ENCODE data around the gene POC1A. TPM values are rescaled to one million over a fixed set of nuclear protein-coding genes. Genes with fewer than 3 reads are reported as not detected.

Gene POC1A
- total and polyA plus RNA-seq, 2 experiments from 2014 or later, result 19.1 to 26.7 TPM

GRCh38 chr3:52029535-52029934 lies 124.7 kb downstream of the POC1A start (continued):
- no peak for TF ChIP-seq ZNF462 (CRISPR knock-in tag; IDR thresholded peaks at IDR 0.05)
- TF ChIP-seq, protein P1, sequence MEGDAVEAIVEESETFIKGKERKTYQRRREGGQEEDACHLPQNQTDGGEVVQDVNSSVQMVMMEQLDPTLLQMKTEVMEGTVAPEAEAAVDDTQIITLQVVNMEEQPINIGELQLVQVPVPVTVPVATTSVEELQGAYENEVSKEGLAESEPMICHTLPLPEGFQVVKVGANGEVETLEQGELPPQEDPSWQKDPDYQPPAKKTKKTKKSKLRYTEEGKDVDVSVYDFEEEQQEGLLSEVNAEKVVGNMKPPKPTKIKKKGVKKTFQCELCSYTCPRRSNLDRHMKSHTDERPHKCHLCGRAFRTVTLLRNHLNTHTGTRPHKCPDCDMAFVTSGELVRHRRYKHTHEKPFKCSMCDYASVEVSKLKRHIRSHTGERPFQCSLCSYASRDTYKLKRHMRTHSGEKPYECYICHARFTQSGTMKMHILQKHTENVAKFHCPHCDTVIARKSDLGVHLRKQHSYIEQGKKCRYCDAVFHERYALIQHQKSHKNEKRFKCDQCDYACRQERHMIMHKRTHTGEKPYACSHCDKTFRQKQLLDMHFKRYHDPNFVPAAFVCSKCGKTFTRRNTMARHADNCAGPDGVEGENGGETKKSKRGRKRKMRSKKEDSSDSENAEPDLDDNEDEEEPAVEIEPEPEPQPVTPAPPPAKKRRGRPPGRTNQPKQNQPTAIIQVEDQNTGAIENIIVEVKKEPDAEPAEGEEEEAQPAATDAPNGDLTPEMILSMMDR (conservative IDR thresholded peaks at IDR 0.05; ENCODE audit: low read depth in 2 of 2), result no peak
- no peak for TF ChIP-seq POLR2AphosphoS5 (IDR thresholded peaks at IDR 0.05; ENCODE audit: low read depth)

DNA sequence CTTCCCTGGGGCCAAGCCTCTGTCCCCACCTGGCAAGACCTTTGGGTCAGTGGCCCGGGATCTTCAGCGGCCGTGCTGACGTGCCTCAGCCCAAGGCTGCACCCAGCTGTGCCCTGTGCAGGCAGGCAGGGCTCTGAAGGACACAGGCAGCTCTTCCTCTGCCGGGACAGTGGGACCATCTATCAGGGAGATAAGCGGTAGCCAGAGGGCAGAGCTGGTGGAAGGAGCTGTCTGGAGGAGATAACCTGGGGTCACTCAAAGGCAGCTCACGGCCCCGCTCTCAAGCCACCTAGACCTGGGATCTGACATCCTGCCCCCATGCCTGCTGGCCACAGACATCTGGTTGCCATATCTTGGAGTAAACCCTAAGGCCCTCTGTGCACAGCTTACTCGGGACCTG lies 125.2 kb downstream of the POC1A start:
- Histone ChIP-seq H3K27me3 (ENCODE audit: insufficient read depth) (no peaks in the 10 kb centered on the region), H3K4me2 (no peak overlapping the region), H3K4me1 (ENCODE audit: insufficient read depth) (no peaks in the 10 kb centered on the region), H3K27ac (ENCODE audit: low read depth) (no peak overlapping the region), H2AFZ (no peak overlapping the region), H3F3A (replicated peaks; ENCODE audit: low read depth) (no peaks in the 10 kb centered on the region), H4K20me1 (replicated peaks; ENCODE audit: insufficient read depth) (no peaks in the 10 kb centered on the region), H3K79me2 (replicated peaks; ENCODE audit: insufficient read depth) (no peaks in the 10 kb centered on the region), H3K36me3 (ENCODE audit: insufficient read depth) (no peaks in the 10 kb centered on the region), H3K9me2 (ENCODE audit: insufficient read depth) (no peaks in the 10 kb centered on the region), H3K4me3 (no peak overlapping the region)
- Mint-ChIP-seq H3K36me3 (ENCODE audit: low read depth) (no peaks in the 10 kb centered on the region), H3K27ac (no peak overlapping the region), H3K27me3 (ENCODE audit: insufficient read depth, low read depth, poor library complexity) (peaks cover 11% of the 10 kb centered on the region), H3K4me3 (no peak overlapping the region), H3K9me3 (no peaks in the 10 kb centered on the region), H3K4me1 (peaks cover 4% of the 10 kb centered on the region)
- DNase-seq (ENCODE audit: low spot score) (no peak), ATAC-seq (no peak)
- no peak for TF ChIP-seq CREB1 (CRISPR knock-in tag; IDR thresholded peaks at IDR 0.05; ENCODE audit: low read depth)
- no peak for TF ChIP-seq NANOG (IDR thresholded peaks at IDR 0.05; ENCODE audit: borderline replicate concordance)
- no peak for TF ChIP-seq ETS1 (IDR thresholded peaks at IDR 0.05)
- TF ChIP-seq EZH2 (IDR thresholded peaks at IDR 0.05; ENCODE audit: low read depth, unreplicated experiment), result no peak
- no peak for TF ChIP-seq POLR2AphosphoS5 (IDR thresholded peaks at IDR 0.05; ENCODE audit: low read depth)
- no peak for TF ChIP-seq STAT1 (IDR thresholded peaks at IDR 0.05; ENCODE audit: unreplicated experiment)

All from GM23338 (cell line).